HG03469 (cell line): ENCODE data around the gene CSAG3.
"Not testable (repeated sequence)": the region's sequence is repeated elsewhere in the genome, so short reads cannot be mapped to it uniquely, and the experiment has no call there.

Source experiments
- ATAC-seq: cut with Tn5 transposase; IDR thresholded peaks from one replicate; pipeline ENCODE4 v1.9.1; 2021; ENCODE audit warnings: mild to moderate bottlenecking, moderate library complexity, moderate number of reproducible peaks; ENCODE audit not compliant: unreplicated experiment

The CSAG3 gene

GRCh38 chrX:152758918-152759317 is at the start of gene CSAG3:
TSS of gene CSAG3 (plus strand) at chrX:152759218.
- not testable (repeated sequence) for ATAC-seq

- ATAC-seq = not testable (repeated sequence)
These were observed 45.8 kb upstream of the CSAG3 start for GRCh38 chrX:152713195-152713594.

DNA sequence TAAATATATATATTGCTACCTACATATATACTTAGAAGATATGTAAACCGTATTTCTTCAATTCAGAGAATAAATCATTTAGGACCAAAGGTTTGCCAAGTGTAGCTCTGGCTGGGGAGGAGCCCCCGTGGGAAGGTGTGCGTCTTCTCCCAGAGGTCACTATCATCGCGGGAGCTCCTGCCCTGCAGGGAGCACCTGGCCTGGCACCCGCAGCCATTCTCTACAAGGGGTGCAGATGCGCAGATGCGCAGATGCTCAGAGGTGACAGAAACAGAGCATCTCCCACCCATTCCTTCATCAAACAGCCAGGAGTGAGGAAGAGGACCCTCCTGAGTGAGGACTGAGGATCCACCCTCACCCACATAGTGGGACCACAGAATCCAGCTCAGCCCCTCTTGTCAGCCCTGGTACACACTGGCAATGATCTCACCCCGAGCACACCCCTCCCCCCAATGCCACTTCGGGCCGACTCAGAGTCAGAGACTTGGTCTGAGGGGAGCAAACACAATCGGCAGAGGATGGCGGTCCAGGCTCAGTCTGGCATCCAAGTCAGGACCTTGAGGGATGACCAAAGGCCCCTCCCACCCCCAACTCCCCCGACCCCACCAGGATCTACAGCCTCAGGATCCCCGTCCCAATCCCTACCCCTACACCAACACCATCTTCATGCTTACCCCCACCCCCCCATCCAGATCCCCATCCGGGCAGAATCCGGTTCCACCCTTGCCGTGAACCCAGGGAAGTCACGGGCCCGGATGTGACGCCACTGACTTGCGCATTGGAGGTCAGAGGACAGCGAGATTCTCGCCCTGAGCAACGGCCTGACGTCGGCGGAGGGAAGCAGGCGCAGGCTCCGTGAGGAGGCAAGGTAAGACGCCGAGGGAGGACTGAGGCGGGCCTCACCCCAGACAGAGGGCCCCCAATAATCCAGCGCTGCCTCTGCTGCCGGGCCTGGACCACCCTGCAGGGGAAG is 44.9 kb upstream of the CSAG3 start, which contains the start of gene MAGEA2B:
MAGEA2B (plus strand) TSS at position 814 of the 973 bp plus-strand sequence. CDS start 2,479 bp downstream, outside the sequence.
- not testable (repeated sequence) for ATAC-seq

- no peak for ATAC-seq
These were observed 33.6 kb upstream of the CSAG3 start for GRCh38 chrX:152725409-152725808.

- no peak for ATAC-seq
These were observed 25.6 kb upstream of the CSAG3 start, which contains the start of the genes CSAG1 and MAGEA12 for GRCh38 chrX:152733261-152733975. TSS of gene CSAG1 (minus strand) at chrX:152733721. CDS start at chrX:152732460, 1,261 bp downstream. TSS of gene MAGEA12 (plus strand) at chrX:152733757. CDS start at chrX:152736162, 2,405 bp downstream.

DNA sequence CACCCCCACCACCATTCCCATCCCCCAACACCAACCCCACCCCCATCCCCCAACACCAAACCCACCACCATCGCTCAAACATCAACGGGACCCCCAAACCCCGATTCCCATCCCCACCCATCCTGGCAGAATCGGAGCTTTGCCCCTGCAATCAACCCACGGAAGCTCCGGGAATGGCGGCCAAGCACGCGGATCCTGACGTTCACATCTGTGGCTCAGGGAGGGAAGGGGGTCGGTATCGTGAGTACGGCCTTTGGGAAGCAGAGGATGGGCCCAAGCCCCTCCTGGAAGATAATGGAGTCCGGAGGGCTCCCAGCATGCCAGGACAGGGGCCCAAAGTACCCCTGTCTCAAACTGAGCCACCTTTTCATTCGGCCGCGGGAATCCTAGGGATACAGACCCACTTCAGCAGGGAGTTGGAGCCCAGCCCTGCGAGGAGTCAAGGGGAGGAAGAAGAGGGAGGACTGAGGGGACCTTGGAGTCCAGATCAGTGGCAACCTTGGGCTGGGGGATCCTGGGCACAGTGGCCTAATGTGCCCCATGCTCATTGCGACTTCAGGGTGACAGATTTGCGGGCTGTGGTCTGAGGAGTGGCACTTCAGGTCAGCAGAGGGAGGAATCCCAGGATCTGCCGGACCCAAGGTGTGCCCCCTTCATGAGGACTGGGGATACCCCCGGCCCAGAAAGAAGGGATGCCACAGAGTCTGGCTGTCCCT is 24.7 kb upstream of the CSAG3 start:
- ATAC-seq = not testable (repeated sequence)

DNA sequence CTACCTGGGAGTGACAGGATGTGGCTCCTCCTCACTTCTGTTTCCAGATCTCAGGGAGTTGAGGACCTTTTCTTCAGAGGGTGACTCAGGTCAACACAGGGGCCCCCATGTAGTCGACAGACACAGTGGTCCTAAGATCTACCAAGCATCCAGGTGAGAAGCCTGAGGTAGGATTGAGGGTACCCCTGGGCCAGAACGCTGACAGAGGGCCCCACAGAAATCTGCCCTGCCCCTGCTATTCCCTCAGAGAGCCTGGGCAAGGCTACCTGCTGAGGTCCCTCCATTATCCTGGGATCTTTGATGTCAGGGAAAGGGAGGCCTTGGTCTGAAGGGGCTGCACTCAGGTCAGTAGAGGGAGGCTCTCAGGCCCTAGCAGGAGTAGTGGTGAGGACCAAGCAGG is 23.9 kb upstream of the CSAG3 start:
- ATAC-seq = no peak

DNA sequence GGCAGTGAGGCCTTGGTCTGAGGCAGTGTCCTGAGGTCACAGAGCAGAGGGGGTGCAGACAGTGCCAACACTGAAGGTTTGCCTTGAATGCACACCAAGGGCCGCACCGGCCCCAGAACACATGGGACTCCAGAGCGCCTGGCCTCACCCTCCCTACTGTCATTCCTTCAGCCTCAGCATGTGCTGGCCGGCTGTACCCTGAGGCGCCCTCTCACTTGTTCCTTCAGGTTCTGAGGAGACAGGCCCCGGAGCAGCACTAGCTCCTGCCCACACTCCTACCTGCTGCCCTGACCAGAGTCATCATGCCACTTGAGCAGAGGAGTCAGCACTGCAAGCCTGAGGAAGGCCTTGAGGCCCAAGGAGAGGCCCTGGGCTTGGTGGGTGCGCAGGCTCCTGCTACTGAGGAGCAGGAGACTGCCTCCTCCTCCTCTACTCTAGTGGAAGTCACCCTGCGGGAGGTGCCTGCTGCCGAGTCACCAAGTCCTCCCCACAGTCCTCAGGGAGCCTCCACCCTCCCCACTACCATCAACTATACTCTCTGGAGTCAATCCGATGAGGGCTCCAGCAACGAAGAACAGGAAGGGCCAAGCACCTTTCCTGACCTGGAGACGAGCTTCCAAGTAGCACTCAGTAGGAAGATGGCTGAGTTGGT is 23.0 kb upstream of the CSAG3 start:
- ATAC-seq = no peak

DNA sequence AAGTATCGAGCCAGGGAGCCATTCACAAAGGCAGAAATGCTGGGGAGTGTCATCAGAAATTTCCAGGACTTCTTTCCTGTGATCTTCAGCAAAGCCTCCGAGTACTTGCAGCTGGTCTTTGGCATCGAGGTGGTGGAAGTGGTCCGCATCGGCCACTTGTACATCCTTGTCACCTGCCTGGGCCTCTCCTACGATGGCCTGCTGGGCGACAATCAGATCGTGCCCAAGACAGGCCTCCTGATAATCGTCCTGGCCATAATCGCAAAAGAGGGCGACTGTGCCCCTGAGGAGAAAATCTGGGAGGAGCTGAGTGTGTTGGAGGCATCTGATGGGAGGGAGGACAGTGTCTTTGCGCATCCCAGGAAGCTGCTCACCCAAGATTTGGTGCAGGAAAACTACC is 22.5 kb upstream of the CSAG3 start:
- not testable (repeated sequence) for ATAC-seq

DNA sequence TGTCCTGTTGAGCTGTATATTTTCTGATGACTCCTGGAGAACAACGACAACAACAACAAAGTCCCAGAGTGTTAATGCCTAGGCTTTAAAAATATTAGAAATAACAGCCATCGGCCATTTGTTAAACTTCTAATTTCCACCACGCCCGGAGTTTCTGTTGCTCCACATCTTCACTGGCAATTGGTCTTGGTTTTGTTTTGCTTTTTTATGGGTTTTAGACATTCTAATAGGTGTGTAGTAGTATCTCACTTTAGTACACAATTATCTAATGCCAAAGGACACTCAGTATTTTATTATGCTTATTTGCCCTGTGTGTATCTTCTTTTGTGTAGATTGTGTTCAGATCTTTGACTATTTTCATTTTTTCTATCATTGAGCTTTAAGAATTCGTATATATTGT is 20.5 kb upstream of the CSAG3 start:
- no peak for ATAC-seq

DNA sequence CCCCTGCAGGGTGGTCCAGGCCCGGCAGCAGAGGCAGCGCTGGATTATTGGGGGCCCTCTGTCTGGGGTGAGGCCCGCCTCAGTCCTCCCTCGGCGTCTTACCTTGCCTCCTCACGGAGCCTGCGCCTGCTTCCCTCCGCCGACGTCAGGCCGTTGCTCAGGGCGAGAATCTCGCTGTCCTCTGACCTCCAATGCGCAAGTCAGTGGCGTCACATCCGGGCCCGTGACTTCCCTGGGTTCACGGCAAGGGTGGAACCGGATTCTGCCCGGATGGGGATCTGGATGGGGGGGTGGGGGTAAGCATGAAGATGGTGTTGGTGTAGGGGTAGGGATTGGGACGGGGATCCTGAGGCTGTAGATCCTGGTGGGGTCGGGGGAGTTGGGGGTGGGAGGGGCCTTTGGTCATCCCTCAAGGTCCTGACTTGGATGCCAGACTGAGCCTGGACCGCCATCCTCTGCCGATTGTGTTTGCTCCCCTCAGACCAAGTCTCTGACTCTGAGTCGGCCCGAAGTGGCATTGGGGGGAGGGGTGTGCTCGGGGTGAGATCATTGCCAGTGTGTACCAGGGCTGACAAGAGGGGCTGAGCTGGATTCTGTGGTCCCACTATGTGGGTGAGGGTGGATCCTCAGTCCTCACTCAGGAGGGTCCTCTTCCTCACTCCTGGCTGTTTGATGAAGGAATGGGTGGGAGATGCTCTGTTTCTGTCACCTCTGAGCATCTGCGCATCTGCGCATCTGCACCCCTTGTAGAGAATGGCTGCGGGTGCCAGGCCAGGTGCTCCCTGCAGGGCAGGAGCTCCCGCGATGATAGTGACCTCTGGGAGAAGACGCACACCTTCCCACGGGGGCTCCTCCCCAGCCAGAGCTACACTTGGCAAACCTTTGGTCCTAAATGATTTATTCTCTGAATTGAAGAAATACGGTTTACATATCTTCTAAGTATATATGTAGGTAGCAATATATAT is 5.0 kb upstream of the CSAG3 start, which contains the start of gene MAGEA2:
MAGEA2 (minus strand) TSS at position 157 of the 965 bp plus-strand sequence. CDS start 2,479 bp downstream, outside the sequence.
- ATAC-seq = not testable (repeated sequence)

DNA sequence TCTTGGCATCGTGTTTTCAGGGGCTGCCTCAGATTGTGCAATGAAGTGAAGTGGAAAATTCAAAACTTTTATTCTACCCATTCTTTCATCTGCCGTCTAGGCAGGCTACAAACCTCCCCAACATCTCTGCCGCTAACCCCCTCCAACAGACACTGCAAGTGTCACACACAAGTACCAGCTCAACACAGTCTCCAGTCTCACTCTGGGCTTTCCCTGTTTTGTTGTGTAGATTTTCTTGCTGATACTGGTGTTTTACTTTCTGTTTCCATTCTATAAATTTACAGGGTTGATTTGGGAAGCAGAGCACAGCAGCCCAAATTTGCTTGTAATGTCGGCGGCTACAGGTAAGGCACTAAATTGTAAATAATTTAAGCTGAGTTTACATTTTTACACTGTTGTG is 4.1 kb upstream of the CSAG3 start:
- not testable (repeated sequence) for ATAC-seq

DNA sequence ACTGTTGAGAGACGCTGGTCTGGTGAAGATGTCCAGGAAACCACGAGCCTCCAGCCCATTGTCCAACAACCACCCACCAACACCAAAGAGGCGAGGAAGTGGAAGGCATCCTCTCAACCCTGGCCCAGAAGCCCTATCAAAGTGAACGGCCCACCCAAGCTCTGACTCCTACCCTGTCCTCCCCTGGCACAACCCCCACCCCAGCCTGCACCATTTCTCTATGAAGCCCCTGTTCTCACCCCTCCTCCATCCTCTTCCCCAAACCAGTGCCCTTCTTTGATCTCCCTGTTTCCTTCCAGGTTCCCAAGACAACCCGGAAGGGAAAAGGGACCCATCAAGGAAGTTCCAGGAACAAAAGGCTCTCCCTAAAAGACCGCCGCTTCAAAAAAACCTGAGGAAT is 526 bp downstream of the CSAG3 start:
- ATAC-seq = not testable (repeated sequence)

- ATAC-seq = not testable (repeated sequence)
These were observed 2.6 kb downstream of the CSAG3 start for GRCh38 chrX:152761582-152761981.

- ATAC-seq = not testable (repeated sequence)
These were observed 7.5 kb downstream of the CSAG3 start for GRCh38 chrX:152766562-152766961.

DNA sequence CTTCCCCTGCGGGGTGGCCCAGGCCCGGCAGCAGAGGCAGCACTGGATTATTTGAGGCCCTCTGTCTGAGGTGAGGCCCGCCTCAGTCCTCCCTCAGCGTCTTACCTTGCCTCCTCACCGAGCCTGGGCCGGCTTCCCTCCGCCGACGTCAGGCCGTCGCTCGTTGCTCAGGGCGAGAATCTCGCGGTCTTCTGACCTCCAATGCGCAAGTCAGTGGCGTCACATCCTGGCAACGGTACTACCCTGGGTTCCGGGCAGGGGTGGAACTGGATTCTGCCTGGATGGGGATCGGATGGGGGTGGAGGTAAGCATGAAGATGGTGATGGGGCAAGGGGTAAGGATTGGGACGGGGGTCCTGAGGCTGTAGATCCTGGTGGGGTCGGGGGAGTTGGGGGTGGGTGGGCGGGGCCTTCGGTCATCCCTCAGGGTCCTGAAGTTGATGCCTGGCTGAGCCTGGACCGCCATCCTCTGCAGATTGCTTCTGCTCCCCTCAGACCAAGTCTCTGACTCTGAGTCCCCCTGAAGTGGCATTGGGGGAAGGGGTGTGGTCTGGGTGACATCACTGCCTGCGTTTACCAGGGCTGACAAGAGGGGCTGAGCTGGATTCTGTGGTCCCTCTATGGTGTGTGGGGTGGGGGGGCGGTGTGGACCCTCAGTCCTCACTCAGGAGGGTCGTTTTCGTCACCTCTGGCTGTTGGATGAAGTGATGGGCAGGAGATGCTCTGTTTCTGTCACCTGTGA is 10.7 kb downstream of the CSAG3 start, which contains the start of gene MAGEA6:
MAGEA6 (minus strand) TSS at position 141 of the 741 bp plus-strand sequence. CDS start 2,039 bp downstream, outside the sequence.
- not testable (repeated sequence) for ATAC-seq

DNA sequence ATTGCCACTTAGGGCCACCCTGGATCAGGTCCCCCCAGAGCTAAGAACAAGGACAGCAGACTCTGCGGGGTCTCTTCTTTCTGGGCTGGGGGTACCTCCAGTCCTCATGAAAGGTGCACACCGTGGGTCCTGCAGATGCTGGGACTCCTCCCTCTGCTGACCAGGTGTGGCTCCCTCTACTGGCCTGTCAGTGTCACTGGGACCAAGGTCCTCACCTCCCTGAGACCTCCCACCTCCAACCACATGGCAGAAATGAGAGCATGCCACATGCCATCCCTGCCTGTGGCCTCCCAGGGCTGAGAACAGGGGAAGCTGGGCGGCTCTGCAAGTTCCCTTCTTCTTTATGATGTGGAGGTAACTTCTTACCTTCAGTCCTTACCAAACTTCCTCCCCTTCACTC is 28.0 kb downstream of the CSAG3 start:
- peak; percentile 67 for ATAC-seq

- ATAC-seq = no peak
These were observed 39.9 kb downstream of the CSAG3 start for GRCh38 chrX:152798945-152799344.
